ENCODE measurements around the gene ARMC9. TPM values are rescaled to one million over a fixed set of nuclear protein-coding genes. Genes with fewer than 3 reads are reported as not detected.

Gene ARMC9
- total RNA-seq, 1 donor from 2014 or later: 27.5 TPM

DNA sequence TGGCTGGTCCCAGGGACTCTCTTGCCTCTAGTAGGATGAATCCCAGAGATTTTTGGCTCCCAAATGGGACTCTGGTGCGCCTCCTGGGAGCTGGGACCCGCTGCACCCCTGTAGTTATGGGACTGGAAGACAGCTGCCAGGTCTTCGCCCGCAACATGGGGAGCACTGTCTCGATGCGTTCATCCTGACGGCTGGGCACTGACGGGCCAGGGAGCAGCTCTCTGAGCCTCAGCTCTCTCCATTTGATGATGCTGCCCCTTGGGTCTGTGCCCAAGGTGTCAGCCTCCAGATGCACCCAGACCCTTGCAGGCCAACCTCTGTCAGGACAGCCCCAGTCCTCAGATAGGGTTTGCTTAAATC, 9.3 kb upstream of the ARMC9 start:
- Histone ChIP-seq H3K4me3 (ENCODE audit: low read depth, low read length) (no peak overlapping the region), H3K27me3 (ENCODE audit: control insufficient read depth, insufficient read depth, low read length) (no peaks in the 10 kb centered on the region), H3K36me3 (ENCODE audit: control insufficient read depth, insufficient read depth, low read length) (no peaks in the 10 kb centered on the region)
- TF ChIP-seq, protein P1, sequence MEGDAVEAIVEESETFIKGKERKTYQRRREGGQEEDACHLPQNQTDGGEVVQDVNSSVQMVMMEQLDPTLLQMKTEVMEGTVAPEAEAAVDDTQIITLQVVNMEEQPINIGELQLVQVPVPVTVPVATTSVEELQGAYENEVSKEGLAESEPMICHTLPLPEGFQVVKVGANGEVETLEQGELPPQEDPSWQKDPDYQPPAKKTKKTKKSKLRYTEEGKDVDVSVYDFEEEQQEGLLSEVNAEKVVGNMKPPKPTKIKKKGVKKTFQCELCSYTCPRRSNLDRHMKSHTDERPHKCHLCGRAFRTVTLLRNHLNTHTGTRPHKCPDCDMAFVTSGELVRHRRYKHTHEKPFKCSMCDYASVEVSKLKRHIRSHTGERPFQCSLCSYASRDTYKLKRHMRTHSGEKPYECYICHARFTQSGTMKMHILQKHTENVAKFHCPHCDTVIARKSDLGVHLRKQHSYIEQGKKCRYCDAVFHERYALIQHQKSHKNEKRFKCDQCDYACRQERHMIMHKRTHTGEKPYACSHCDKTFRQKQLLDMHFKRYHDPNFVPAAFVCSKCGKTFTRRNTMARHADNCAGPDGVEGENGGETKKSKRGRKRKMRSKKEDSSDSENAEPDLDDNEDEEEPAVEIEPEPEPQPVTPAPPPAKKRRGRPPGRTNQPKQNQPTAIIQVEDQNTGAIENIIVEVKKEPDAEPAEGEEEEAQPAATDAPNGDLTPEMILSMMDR (IDR thresholded peaks at IDR 0.05; ENCODE audit: insufficient read depth, low read length, poor library complexity, severe bottlenecking): no peak
- DNase-seq (ENCODE audit: low read depth): no peak

DNA sequence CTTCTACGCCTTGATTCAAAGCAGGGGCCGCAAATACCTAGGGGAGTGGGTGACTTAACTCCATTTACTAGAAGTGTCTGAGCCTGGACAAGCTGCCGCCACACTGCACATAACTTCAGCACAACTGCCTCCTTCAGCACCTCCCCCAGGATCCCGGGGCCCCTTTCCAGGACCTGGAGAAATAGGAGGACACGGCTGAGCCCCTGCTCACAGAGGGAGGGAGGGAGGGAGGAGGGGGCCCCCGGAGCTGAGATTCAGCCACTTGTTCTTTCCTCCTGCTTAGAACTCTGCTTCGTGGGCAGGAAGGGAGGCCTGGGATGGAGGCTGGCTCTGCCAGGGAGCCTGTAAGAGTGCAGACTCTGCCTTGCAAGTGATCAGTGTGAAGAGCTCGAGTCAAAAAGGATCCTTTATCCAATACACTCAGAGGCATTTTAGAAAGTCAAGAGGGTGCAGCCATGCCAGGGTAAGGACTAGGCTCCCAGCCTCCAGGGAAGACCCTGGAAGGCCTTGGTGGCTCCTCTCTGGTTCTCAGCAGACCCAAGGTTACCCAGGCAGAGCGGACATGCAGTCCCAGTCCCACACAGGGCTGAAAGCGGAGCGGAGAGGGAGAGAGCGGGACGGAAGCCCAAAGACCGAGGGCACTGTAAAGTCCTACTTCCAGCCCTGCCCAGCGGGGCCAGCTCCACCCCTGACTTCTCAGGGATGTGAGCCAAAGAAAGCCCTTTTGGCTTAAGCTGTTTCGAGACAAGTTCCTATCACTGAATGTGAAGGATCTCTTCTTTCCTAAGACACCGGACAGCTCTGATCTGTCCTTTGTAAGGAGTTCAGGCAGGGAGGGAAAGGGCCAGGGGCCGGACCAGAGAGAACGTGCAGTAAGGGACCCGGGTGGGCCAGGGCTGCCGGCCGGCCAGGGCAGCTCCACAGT, 8.6 kb upstream of the ARMC9 start:
- Histone ChIP-seq H3K36me3 (ENCODE audit: control insufficient read depth, insufficient read depth, low read length) (no peaks in the 10 kb centered on the region), H3K27me3 (ENCODE audit: control insufficient read depth, insufficient read depth, low read length) (no peaks in the 10 kb centered on the region), H3K4me3 (ENCODE audit: low read depth, low read length) (no peak overlapping the region)
- TF ChIP-seq, protein P1 (IDR thresholded peaks at IDR 0.05; ENCODE audit: insufficient read depth, low read length, poor library complexity, severe bottlenecking): no peak
- DNase-seq (ENCODE audit: low read depth): no peak

DNA sequence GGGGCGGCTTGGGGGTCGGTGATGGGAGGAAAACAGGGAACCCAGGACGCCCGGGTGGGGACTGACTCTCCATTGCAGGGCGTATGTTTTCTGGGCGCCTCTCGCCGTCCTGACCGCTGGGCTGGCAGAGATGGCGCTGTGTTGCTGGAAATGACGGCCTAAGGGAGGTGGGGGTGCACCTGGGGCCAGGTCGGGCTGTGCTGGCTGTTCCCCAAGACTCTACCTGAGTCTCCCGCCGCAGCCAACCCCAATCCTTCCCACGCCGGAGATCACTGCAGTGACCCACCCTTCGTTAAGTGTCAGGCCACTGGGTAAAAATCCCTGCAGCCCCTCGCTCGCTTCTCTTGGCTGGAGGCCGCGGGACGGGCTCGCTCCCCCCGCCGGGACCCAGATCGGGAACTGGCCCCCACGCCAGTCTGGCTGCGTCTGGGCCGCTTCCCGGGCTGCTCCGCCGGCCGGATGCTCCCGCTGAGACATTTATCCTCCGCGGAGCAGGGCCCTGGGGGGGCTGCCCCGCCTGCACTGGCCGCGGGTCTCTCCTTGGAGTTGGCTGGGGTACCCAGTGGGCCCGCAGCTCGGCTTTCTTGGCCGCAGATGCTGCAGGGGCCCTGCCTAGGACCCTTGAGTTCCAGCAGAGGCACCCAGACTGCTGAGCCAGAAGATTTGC, 7.8 kb upstream of the ARMC9 start:
- TF ChIP-seq, protein P1 (IDR thresholded peaks at IDR 0.05; ENCODE audit: insufficient read depth, low read length, poor library complexity, severe bottlenecking): no peak
- H3K36me3 ChIP-seq (ENCODE audit: control insufficient read depth, insufficient read depth, low read length): no peaks in the 10 kb centered on the region
- no peak overlapping the region for H3K4me3 ChIP-seq (ENCODE audit: low read depth, low read length)
- H3K27me3 ChIP-seq (ENCODE audit: control insufficient read depth, insufficient read depth, low read length): no peaks in the 10 kb centered on the region
- no peak for DNase-seq (ENCODE audit: low read depth)

DNA sequence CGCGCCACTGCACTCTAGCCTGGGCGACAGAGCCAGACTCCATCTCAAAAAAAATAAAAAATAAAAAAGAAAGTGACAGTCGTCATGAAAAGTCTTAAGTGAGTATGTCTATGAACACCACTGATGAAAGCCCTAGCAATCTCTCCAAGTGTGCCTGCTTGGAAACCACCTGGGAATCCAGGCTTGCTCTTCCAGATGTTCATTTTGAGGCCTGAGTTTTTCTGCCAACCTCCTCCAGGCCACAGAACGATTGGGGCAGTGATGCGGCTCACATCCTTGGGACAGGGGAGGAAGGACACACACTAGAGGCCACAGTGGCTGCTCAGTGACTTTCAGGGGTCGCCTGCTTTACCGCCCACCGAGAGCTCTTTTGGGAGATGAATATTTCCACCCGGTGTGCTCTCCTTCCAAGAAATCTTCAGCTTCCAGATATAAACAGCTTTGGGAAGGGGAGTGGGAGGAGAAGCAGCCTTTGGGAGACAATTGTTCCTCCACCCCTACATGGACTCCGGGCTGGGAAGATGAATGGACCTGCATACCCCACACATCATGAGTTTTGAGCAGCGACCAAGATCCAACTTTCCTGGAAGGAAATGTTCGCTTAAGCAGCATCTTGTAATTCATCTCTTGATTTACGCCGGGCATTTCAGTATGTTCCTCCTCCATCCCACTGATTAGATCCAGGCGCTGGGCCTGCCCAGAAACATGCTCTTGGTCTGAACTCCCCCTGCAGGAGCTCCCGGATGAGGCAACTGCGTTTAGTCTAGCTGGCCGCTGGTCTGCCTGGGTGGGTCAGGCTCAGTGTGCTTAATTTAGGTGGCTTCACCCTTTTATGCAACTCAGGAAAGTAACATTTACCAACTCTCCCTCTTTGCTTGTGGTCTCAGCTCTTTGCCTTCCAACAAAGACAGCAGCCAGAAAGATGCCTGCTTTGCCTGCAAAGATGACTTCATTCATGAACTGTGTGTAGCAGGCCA, 6.2 kb upstream of the ARMC9 start:
- H3K27me3 ChIP-seq (ENCODE audit: control insufficient read depth, insufficient read depth, low read length): no peaks in the 10 kb centered on the region
- H3K4me3 ChIP-seq (ENCODE audit: low read depth, low read length): no peak overlapping the region
- DNase-seq (ENCODE audit: low read depth): no peak
- TF ChIP-seq, protein P1 (IDR thresholded peaks at IDR 0.05; ENCODE audit: insufficient read depth, low read length, poor library complexity, severe bottlenecking): peak; percentile 89
- H3K36me3 ChIP-seq (ENCODE audit: control insufficient read depth, insufficient read depth, low read length): no peaks in the 10 kb centered on the region

- TF ChIP-seq, protein P1 (IDR thresholded peaks at IDR 0.05; ENCODE audit: insufficient read depth, low read length, poor library complexity, severe bottlenecking): no peak
- DNase-seq (ENCODE audit: low read depth): no peak
- no peaks in the 10 kb centered on the region for H3K27me3 ChIP-seq (ENCODE audit: control insufficient read depth, insufficient read depth, low read length)
- H3K36me3 ChIP-seq (ENCODE audit: control insufficient read depth, insufficient read depth, low read length): no peaks in the 10 kb centered on the region
- H3K4me3 ChIP-seq (ENCODE audit: low read depth, low read length): no peak overlapping the region
Observed at GRCh38 chr2:231193216-231193615, 5.2 kb upstream of the ARMC9 start.
